T follicular helper cell (primary cell): ENCODE measurements around the gene RABGAP1L.
"Not testable (repeated sequence)": the region's sequence is repeated elsewhere in the genome, so short reads cannot be mapped to it uniquely, and the experiment has no call there.

ENCODE experiments used
- DNase-seq: peaks from one replicate; pipeline ENCODE4 v3.0.0-alpha.2; 2020; ENCODE audit warnings: low read depth

Gene RABGAP1L

GRCh38 chr1:174364996-174365736, 205.8 kb downstream of the RABGAP1L start:
- no peak for DNase-seq

GRCh38 chr1:174366946-174367345, 207.6 kb downstream of the RABGAP1L start:
- no peak for DNase-seq

GRCh38 chr1:174367892-174368291, 208.6 kb downstream of the RABGAP1L start:
- DNase-seq, result no peak

GRCh38 chr1:174376030-174376429, 216.7 kb downstream of the RABGAP1L start:
- DNase-seq, result no peak

- DNase-seq, result no peak
Measured at GRCh38 chr1:174391716-174392115, 232.4 kb downstream of the RABGAP1L start.

GRCh38 chr1:174393885-174394284, 234.6 kb downstream of the RABGAP1L start:
- no peak for DNase-seq

- DNase-seq, result no peak
Measured at GRCh38 chr1:174397261-174397660, 237.9 kb downstream of the RABGAP1L start.

GRCh38 chr1:174398246-174398645, 238.9 kb downstream of the RABGAP1L start:
- no peak for DNase-seq

- no peak for DNase-seq
Measured at GRCh38 chr1:174399211-174399610, 239.9 kb downstream of the RABGAP1L start.

GRCh38 chr1:174401075-174401474, 241.8 kb downstream of the RABGAP1L start:
- DNase-seq, result no peak

- no peak for DNase-seq
Measured at GRCh38 chr1:174405219-174405618, 245.9 kb downstream of the RABGAP1L start.

GRCh38 chr1:174406421-174406820, 247.1 kb downstream of the RABGAP1L start:
- DNase-seq, result no peak

- DNase-seq, result no peak
Measured at GRCh38 chr1:174407665-174408064, 248.3 kb downstream of the RABGAP1L start.

GRCh38 chr1:174408146-174408545, 248.8 kb downstream of the RABGAP1L start:
- DNase-seq, result no peak

- not testable (repeated sequence) for DNase-seq
Measured at GRCh38 chr1:174409801-174410200, 250.5 kb downstream of the RABGAP1L start.

- DNase-seq, result no peak
Measured at GRCh38 chr1:174413632-174414031, 254.3 kb downstream of the RABGAP1L start.

- no peak for DNase-seq
Measured at GRCh38 chr1:174414203-174414602, 254.9 kb downstream of the RABGAP1L start.

GRCh38 chr1:174415506-174415905, 256.2 kb downstream of the RABGAP1L start:
- DNase-seq, result no peak

- no peak for DNase-seq
Measured at GRCh38 chr1:174417921-174418320, 258.6 kb downstream of the RABGAP1L start.

GRCh38 chr1:174425121-174425520, 265.8 kb downstream of the RABGAP1L start:
- DNase-seq, result no peak

- no peak for DNase-seq
Measured at GRCh38 chr1:174426153-174426552, 266.8 kb downstream of the RABGAP1L start.

- no peak for DNase-seq
Measured at GRCh38 chr1:174428033-174428432, 268.7 kb downstream of the RABGAP1L start.

- DNase-seq, result no peak
Measured at GRCh38 chr1:174428739-174429138, 269.4 kb downstream of the RABGAP1L start.

- DNase-seq, result no peak
Measured at GRCh38 chr1:174433451-174433850, 274.1 kb downstream of the RABGAP1L start.
